WTC11 (cell line): ENCODE results near the gene NUDT3.

Experiments used
- CTCF ChIP-seq: fragments of 200-600 bp; IDR thresholded peaks from 2 replicates; pipeline ENCODE4 v1.8.0; 2022; ENCODE audit warnings: antibody characterized with exemption
- NFYB ChIP-seq: sonication (generic); formaldehyde crosslinking; conservative IDR thresholded peaks from 2 replicates; pipeline ENCODE4 v1.8.0; 2022; ENCODE audit warnings: low read depth, missing genetic modification reagents

GRCh38 chr6:34241351-34242215 is 150.9 kb downstream of the NUDT3 start:
- TF ChIP-seq CTCF (no peak), NFYB (no peak)
